Calu3 (cell line): ENCODE measurements around the gene CSTA. TPM values are rescaled to one million over a fixed set of nuclear protein-coding genes. Genes with fewer than 3 reads are reported as not detected.

Experiments used
- Bru-seq: library from RNA; stranded (reverse); fragments of 400-500 nt; gene quantifications from one replicate; lab custom pipeline; 2021; lab: Mats Ljungman, UMichigan
- BruChase-seq, 2 experiments: library from RNA; stranded (reverse); fragments of 400-500 nt; gene quantifications; one replicate each; lab custom pipeline; 2021; lab: Mats Ljungman, UMichigan
- BruUV-seq: library from RNA; stranded (reverse); fragments of 400-500 nt; replicated peaks from 2 replicates; lab custom pipeline; 2021; lab: Mats Ljungman, UMichigan
- CTCF ChIA-PET: fragments of 300-600 bp; sonication (Branson Sonifier 250); formaldehyde crosslinking; loops from one replicate; lab custom pipeline; 2022; ENCODE audit warnings: antibody characterized with exemption; lab: Charles Lee
- DNase-seq: peaks from one replicate; pipeline ENCODE4 v3.0.0; 2022
- H3K27ac Mint-ChIP-seq: one replicate; pipeline ENCODE4 v1.8.0; 2022; ENCODE audit warnings: mixed read lengths; ENCODE audit not compliant: unreplicated experiment
- H3K27me3 Mint-ChIP-seq: one replicate; pipeline ENCODE4 v1.8.0; 2022; ENCODE audit warnings: mixed read lengths; ENCODE audit not compliant: unreplicated experiment
- H3K36me3 Mint-ChIP-seq: one replicate; pipeline ENCODE4 v1.8.0; 2022; ENCODE audit warnings: mild to moderate bottlenecking, moderate library complexity, mixed read lengths; ENCODE audit not compliant: insufficient read depth, unreplicated experiment
- H3K4me1 Mint-ChIP-seq: one replicate; pipeline ENCODE4 v1.8.0; 2022; ENCODE audit warnings: mild to moderate bottlenecking, low read depth, mixed read lengths; ENCODE audit not compliant: unreplicated experiment
- H3K4me3 Mint-ChIP-seq: one replicate; pipeline ENCODE4 v1.8.0; 2022; ENCODE audit warnings: mild to moderate bottlenecking, low read depth, moderate library complexity, mixed read lengths; ENCODE audit not compliant: unreplicated experiment
- H3K9me3 Mint-ChIP-seq: one replicate; pipeline ENCODE4 v1.8.0; 2022; ENCODE audit warnings: low read depth, mixed read lengths; ENCODE audit not compliant: unreplicated experiment
- CTCF ChIP-seq: fragments of 200-600 bp; IDR thresholded peaks from one replicate; pipeline ENCODE4 v1.8.0; 2022; ENCODE audit warnings: antibody characterized with exemption; ENCODE audit not compliant: unreplicated experiment
- intact Hi-C: fragments of 100-400 bp; cut with micrococcal nuclease; formaldehyde crosslinking; loops from one replicate; pipeline ENCODE4 v1.10.0; 2022; ENCODE audit not compliant: unreplicated experiment
- long read RNA-seq: library from polyadenylated mRNA; stranded (forward); transcript quantifications from one replicate; pipeline ENCODE4 v2.0.0, GENCODE V29; 2022
- total RNA-seq: library from RNA; stranded (reverse); gene quantifications from 2 replicates; pipeline ENCODE4 v1.2.3, GENCODE V29; 2022

Gene CSTA
- total RNA-seq (not detected in 2 replicates), Bru-seq, nascent RNA (percentile 14 among the genes with signal in this experiment), BruChase-seq, experiment 1, labeled RNA remaining after a 6-hour chase (percentile 12 among the genes with signal in this experiment), BruChase-seq, experiment 2, labeled RNA remaining after a 2-hour chase (percentile 5 among the genes with signal in this experiment)
- long read RNA-seq, result 0 reads

GRCh38 chr3:122324871-122325323, at the start of gene CSTA:
Gene CSTA, plus strand, starts transcription at chr3:122325248. Its CDS starts 45 bp downstream, at chr3:122325293.
- H3K36me3 Mint-ChIP-seq, result no peaks in the 10 kb centered on the region
- no peak within 1 kb of the TSS for H3K27ac Mint-ChIP-seq
- DNase-seq, result no peak
- no peak within 1 kb of the TSS for H3K4me3 Mint-ChIP-seq
- no peak for TF ChIP-seq CTCF
- CTCF ChIA-PET, result no interaction called here
- no peaks in the 10 kb centered on the region for H3K27me3 Mint-ChIP-seq
- no TSS peak for BruUV-seq
- intact Hi-C loops, result no loop called here
- H3K4me1 Mint-ChIP-seq, result peaks cover 15% of the 10 kb centered on the region
- H3K9me3 Mint-ChIP-seq, result no peaks in the 10 kb centered on the region

GRCh38 chr3:122281891-122282290, 43.2 kb upstream of the CSTA start:
- Mint-ChIP-seq H3K36me3 (no peaks in the 10 kb centered on the region), H3K4me1 (no peaks in the 10 kb centered on the region), H3K27ac (no peak overlapping the region), H3K9me3 (no peaks in the 10 kb centered on the region), H3K4me3 (no peak overlapping the region), H3K27me3 (peaks cover 25% of the 10 kb centered on the region)
- DNase-seq, result no peak
- intact Hi-C loops, result no loop called here
- CTCF ChIA-PET, result no interaction called here
- TF ChIP-seq CTCF, result no peak
- no TSS peak for BruUV-seq

- Mint-ChIP-seq H3K9me3 (no peaks in the 10 kb centered on the region), H3K27ac (no peak overlapping the region), H3K27me3 (peaks cover 35% of the 10 kb centered on the region), H3K4me1 (peaks cover 8% of the 10 kb centered on the region), H3K4me3 (no peak overlapping the region), H3K36me3 (no peaks in the 10 kb centered on the region)
- BruUV-seq, result no TSS peak
- intact Hi-C loops, result no loop called here
- CTCF ChIA-PET, result no interaction called here
- TF ChIP-seq CTCF, result no peak
- DNase-seq, result no peak
Measured at GRCh38 chr3:122283796-122284445, 41.1 kb upstream of the CSTA start.

GRCh38 chr3:122284486-122284885, 40.6 kb upstream of the CSTA start:
- DNase-seq, result no peak
- Mint-ChIP-seq H3K9me3 (no peaks in the 10 kb centered on the region), H3K27ac (no peak overlapping the region), H3K27me3 (peaks cover 35% of the 10 kb centered on the region), H3K36me3 (no peaks in the 10 kb centered on the region), H3K4me1 (peaks cover 8% of the 10 kb centered on the region), H3K4me3 (no peak overlapping the region)
- TF ChIP-seq CTCF, result no peak
- no TSS peak for BruUV-seq
- CTCF ChIA-PET, result no interaction called here
- intact Hi-C loops, result no loop called here
